Activated CD4-positive, alpha-beta memory T cell treated with anti-CD3 and anti-CD28 coated beads, Interleukin-2, amount 10 ng/mL, durations not matched to agents 7 days and 5 days (primary cell): ENCODE results near the gene NTMT1. TPM values are rescaled to one million over a fixed set of nuclear protein-coding genes. Genes with fewer than 3 reads are reported as not detected.
"Not testable (repeated sequence)": the region's sequence is repeated elsewhere in the genome, so short reads cannot be mapped to it uniquely, and the experiment has no call there.

ENCODE experiments used
- CTCF ChIA-PET: fragments of 350-600 bp; sonication (Branson Sonifier 250); formaldehyde crosslinking; loops from one replicate; lab custom pipeline; 2021; ENCODE audit warnings: antibody characterized with exemption, inconsistent platforms; lab: Charles Lee
- POLR2A ChIA-PET: fragments of 350-600 bp; sonication (Branson Sonifier 250); formaldehyde crosslinking; loops from one replicate; lab custom pipeline; 2021; ENCODE audit warnings: antibody characterized with exemption; lab: Charles Lee
- DNase-seq: peaks from one replicate; pipeline ENCODE4 v3.0.0-alpha.2; 2020
- H3K27ac Mint-ChIP-seq: one replicate; pipeline ENCODE4 v1.8.0; 2021; ENCODE audit warnings: mild to moderate bottlenecking, mixed read lengths
- H3K27me3 Mint-ChIP-seq: one replicate; pipeline ENCODE4 v1.8.0; 2021; ENCODE audit warnings: mixed read lengths
- H3K36me3 Mint-ChIP-seq: one replicate; pipeline ENCODE4 v1.8.0; 2021; ENCODE audit warnings: low read depth, mixed read lengths
- H3K4me1 Mint-ChIP-seq: one replicate; pipeline ENCODE4 v1.8.0; 2021; ENCODE audit warnings: mixed read lengths
- H3K4me3 Mint-ChIP-seq: one replicate; pipeline ENCODE4 v1.8.0; 2021; ENCODE audit warnings: mild to moderate bottlenecking, mixed read lengths
- H3K9me3 Mint-ChIP-seq: one replicate; pipeline ENCODE4 v1.8.0; 2021; ENCODE audit warnings: mixed read lengths
- total RNA-seq, 2 experiments: library from RNA; stranded (reverse); gene quantifications; one replicate each; pipeline ENCODE4 v1.2.3, GENCODE V29; 2021

The NTMT1 gene
- total RNA-seq, 2 experiments from 2014 or later: 34.2 to 38.7 TPM

- Mint-ChIP-seq H3K4me3 (no peak overlapping the region), H3K36me3 (no peaks in the 10 kb centered on the region), H3K4me1 (peaks cover 52% of the 10 kb centered on the region), H3K27me3 (peaks cover 23% of the 10 kb centered on the region), H3K9me3 (no peaks in the 10 kb centered on the region), H3K27ac (no peak overlapping the region)
- ChIA-PET POLR2A (interaction anchor here (1.1 to 1.7 kb wide), 5 partner anchors 9 to 127 kb away, joined by 3 to 10 read pairs (median 5); no protein-coding TSS in a partner anchor), CTCF (interaction anchor here (0.6 kb wide), 1 partner anchor 656 kb away, joined by 3 read pairs; no protein-coding TSS in a partner anchor)
- no peak for DNase-seq
Observed at GRCh38 chr9:129586685-129587084, 39.3 kb upstream of the NTMT1 start.

- Mint-ChIP-seq H3K27me3 (peaks cover 25% of the 10 kb centered on the region), H3K4me1 (peaks cover 42% of the 10 kb centered on the region), H3K4me3 (no peak overlapping the region), H3K27ac (no peak overlapping the region), H3K9me3 (no peaks in the 10 kb centered on the region), H3K36me3 (no peaks in the 10 kb centered on the region)
- no peak for DNase-seq
- ChIA-PET POLR2A (interaction anchor here (1.0 to 1.7 kb wide), 4 partner anchors 9 to 128 kb away, joined by 3 to 10 read pairs (median 6); no protein-coding TSS in a partner anchor), CTCF (interaction anchor here (1.5 kb wide), 1 partner anchor 445 kb away, joined by 3 read pairs; no protein-coding TSS in a partner anchor)
Observed at GRCh38 chr9:129587487-129588262, 38.3 kb upstream of the NTMT1 start.

- peaks cover 20% of the 10 kb centered on the region for H3K4me1 Mint-ChIP-seq
- no peak overlapping the region for H3K4me3 Mint-ChIP-seq
- no peak for DNase-seq
- H3K9me3 Mint-ChIP-seq: no peaks in the 10 kb centered on the region
- ChIA-PET POLR2A (no interaction called here), CTCF (no interaction called here)
- no peak overlapping the region for H3K27ac Mint-ChIP-seq
- peaks cover 42% of the 10 kb centered on the region for H3K27me3 Mint-ChIP-seq
- no peaks in the 10 kb centered on the region for H3K36me3 Mint-ChIP-seq
Observed at GRCh38 chr9:129590466-129590865, 35.5 kb upstream of the NTMT1 start.

- Mint-ChIP-seq H3K9me3 (no peaks in the 10 kb centered on the region), H3K27me3 (peaks cover 46% of the 10 kb centered on the region), H3K27ac (no peak overlapping the region), H3K4me1 (peaks cover 22% of the 10 kb centered on the region), H3K4me3 (no peak overlapping the region), H3K36me3 (no peaks in the 10 kb centered on the region)
- POLR2A ChIA-PET: no interaction called here
- no peak for DNase-seq
- CTCF ChIA-PET: no interaction called here
Observed at GRCh38 chr9:129591916-129592315, 34.0 kb upstream of the NTMT1 start.

GRCh38 chr9:129592790-129593189, 33.2 kb upstream of the NTMT1 start:
- H3K27me3 Mint-ChIP-seq: peaks cover 46% of the 10 kb centered on the region
- H3K36me3 Mint-ChIP-seq, DNase-seq, H3K9me3 Mint-ChIP-seq, H3K27ac Mint-ChIP-seq, H3K4me3 Mint-ChIP-seq, POLR2A ChIA-PET: not testable (repeated sequence)
- CTCF ChIA-PET: interaction anchor here (0.7 to 1.2 kb wide), 4 partner anchors 9 to 207 kb away, joined by 3 to 5 read pairs (median 4); no protein-coding TSS in a partner anchor
- peaks cover 23% of the 10 kb centered on the region for H3K4me1 Mint-ChIP-seq

GRCh38 chr9:129594632-129595031, 31.3 kb upstream of the NTMT1 start:
- ChIA-PET CTCF (no interaction called here), POLR2A (interaction anchor here (3.1 kb wide), 1 partner anchor 11 kb away, joined by 11 read pairs; no protein-coding TSS in a partner anchor)
- Mint-ChIP-seq H3K27me3 (peaks cover 39% of the 10 kb centered on the region), H3K4me3 (no peak overlapping the region), H3K27ac (no peak overlapping the region), H3K4me1 (peaks cover 33% of the 10 kb centered on the region), H3K9me3 (no peaks in the 10 kb centered on the region), H3K36me3 (no peaks in the 10 kb centered on the region)
- no peak for DNase-seq

- CTCF ChIA-PET: interaction anchor here (0.6 to 1.3 kb wide), 3 partner anchors 172 to 457 kb away, joined by 3 to 4 read pairs (median 3); no protein-coding TSS in a partner anchor
- peaks cover 35% of the 10 kb centered on the region for H3K27me3 Mint-ChIP-seq
- peaks cover 33% of the 10 kb centered on the region for H3K4me1 Mint-ChIP-seq
- H3K4me3 Mint-ChIP-seq: no peak overlapping the region
- POLR2A ChIA-PET: interaction anchor here (1.5 to 3.5 kb wide), 3 partner anchors 9 to 13 kb away, joined by 4 to 38 read pairs (median 11); no protein-coding TSS in a partner anchor
- no peaks in the 10 kb centered on the region for H3K36me3 Mint-ChIP-seq
- no peaks in the 10 kb centered on the region for H3K9me3 Mint-ChIP-seq
- DNase-seq: no peak
- H3K27ac Mint-ChIP-seq: no peak overlapping the region
Observed at GRCh38 chr9:129595311-129595741, 30.6 kb upstream of the NTMT1 start.

- Mint-ChIP-seq H3K4me1 (peaks cover 33% of the 10 kb centered on the region), H3K9me3 (no peaks in the 10 kb centered on the region), H3K27me3 (peaks cover 31% of the 10 kb centered on the region), H3K4me3 (peak overlapping the region; percentile 47), H3K27ac (no peak overlapping the region), H3K36me3 (no peaks in the 10 kb centered on the region)
- ChIA-PET CTCF (interaction anchor here (0.6 to 1.8 kb wide), 6 partner anchors 171 to 457 kb away, joined by 3 to 4 read pairs (median 3); no protein-coding TSS in a partner anchor), POLR2A (interaction anchor here (0.7 to 3.5 kb wide), 5 partner anchors 8 to 126 kb away, joined by 4 to 38 read pairs (median 4); no protein-coding TSS in a partner anchor)
- no peak for DNase-seq
Observed at GRCh38 chr9:129595903-129596540, 29.9 kb upstream of the NTMT1 start.

GRCh38 chr9:129596541-129597331, 29.2 kb upstream of the NTMT1 start:
- no peak overlapping the region for H3K27ac Mint-ChIP-seq
- DNase-seq: no peak
- H3K27me3 Mint-ChIP-seq: peaks cover 33% of the 10 kb centered on the region
- no peaks in the 10 kb centered on the region for H3K36me3 Mint-ChIP-seq
- H3K4me3 Mint-ChIP-seq: peak overlapping the region; percentile 47
- CTCF ChIA-PET: interaction anchor here (0.8 to 1.8 kb wide), 5 partner anchors 12 to 458 kb away, joined by 3 to 4 read pairs (median 3); no protein-coding TSS in a partner anchor
- POLR2A ChIA-PET: interaction anchor here (0.7 to 3.5 kb wide), 6 partner anchors 9 to 127 kb away, joined by 4 to 38 read pairs (median 4); no protein-coding TSS in a partner anchor
- H3K9me3 Mint-ChIP-seq: no peaks in the 10 kb centered on the region
- H3K4me1 Mint-ChIP-seq: peaks cover 33% of the 10 kb centered on the region

- H3K27ac Mint-ChIP-seq: peak overlapping the region; percentile 12
- ChIA-PET POLR2A (interaction anchor here (0.9 to 3.5 kb wide), 6 partner anchors 8 to 108 kb away, joined by 3 to 38 read pairs (median 8); no protein-coding TSS in a partner anchor), CTCF (interaction anchor here (0.8 to 1.8 kb wide), 3 partner anchors 11 to 466 kb away, joined by 3 to 4 read pairs (median 3); no protein-coding TSS in a partner anchor)
- DNase-seq: peak; percentile 64
- H3K36me3 Mint-ChIP-seq: no peaks in the 10 kb centered on the region
- H3K9me3 Mint-ChIP-seq: no peaks in the 10 kb centered on the region
- peaks cover 35% of the 10 kb centered on the region for H3K4me1 Mint-ChIP-seq
- peak overlapping the region; percentile 52 for H3K4me3 Mint-ChIP-seq
- H3K27me3 Mint-ChIP-seq: peaks cover 30% of the 10 kb centered on the region
Observed at GRCh38 chr9:129597355-129598088, 28.4 kb upstream of the NTMT1 start.

GRCh38 chr9:129598089-129598596, 27.8 kb upstream of the NTMT1 start:
- ChIA-PET CTCF (interaction anchor here (0.8 to 1.8 kb wide), 2 partner anchors 424 to 467 kb away, joined by 3 to 4 read pairs; no protein-coding TSS in a partner anchor), POLR2A (interaction anchor here (0.9 to 3.5 kb wide), 4 partner anchors 10 to 109 kb away, joined by 3 to 38 read pairs (median 8); no protein-coding TSS in a partner anchor)
- H3K9me3 Mint-ChIP-seq: no peaks in the 10 kb centered on the region
- DNase-seq: no peak
- peak overlapping the region; percentile 52 for H3K4me3 Mint-ChIP-seq
- H3K27ac Mint-ChIP-seq: peak overlapping the region; percentile 12
- H3K27me3 Mint-ChIP-seq: peaks cover 30% of the 10 kb centered on the region
- H3K36me3 Mint-ChIP-seq: no peaks in the 10 kb centered on the region
- H3K4me1 Mint-ChIP-seq: peaks cover 39% of the 10 kb centered on the region
